COR-L47 (cell line): ENCODE data around the gene ELL3.
"Not testable (repeated sequence)": the region's sequence is repeated elsewhere in the genome, so short reads cannot be mapped to it uniquely, and the experiment has no call there.

ENCODE experiments used
- DNase-seq: peaks from one replicate; lab custom pipeline; 2025; lab: John Stamatoyannopoulos, UW

The ELL3 gene

GRCh38 chr15:43791993-43792760 lies 15.4 kb upstream of the ELL3 start, which contains the start of gene SERF2:
SERF2 (plus strand) TSS chr15:43792320; CDS start chr15:43792377, 57 bp downstream.
- peak; percentile 99 for DNase-seq

- no peak for DNase-seq
Observed at GRCh38 chr15:43789409-43789808, 12.6 kb upstream of the ELL3 start.

- no peak for DNase-seq
Observed at GRCh38 chr15:43779016-43779415, 2.2 kb upstream of the ELL3 start.

GRCh38 chr15:43777267-43777914 lies 625 bp upstream of the ELL3 start:
- peak; percentile 87 for DNase-seq

- no peak for DNase-seq
Observed at GRCh38 chr15:43776101-43776717, 557 bp downstream of the ELL3 start.

GRCh38 chr15:43775411-43775965 lies 1.3 kb downstream of the ELL3 start:
- peak; percentile 82 for DNase-seq

- no peak for DNase-seq
Observed at GRCh38 chr15:43774062-43774461, 2.7 kb downstream of the ELL3 start.

GRCh38 chr15:43772624-43773023 lies 4.1 kb downstream of the ELL3 start:
- DNase-seq = no peak

- no peak for DNase-seq
Observed at GRCh38 chr15:43771816-43772215, 5.0 kb downstream of the ELL3 start.

GRCh38 chr15:43769584-43770228 lies 7.1 kb downstream of the ELL3 start:
- DNase-seq = peak; percentile 28

- no peak for DNase-seq
Observed at GRCh38 chr15:43763819-43764446, 12.8 kb downstream of the ELL3 start.

GRCh38 chr15:43762824-43763223 lies 13.9 kb downstream of the ELL3 start:
- no peak for DNase-seq

- DNase-seq = no peak
Observed at GRCh38 chr15:43751885-43752284, 24.9 kb downstream of the ELL3 start.

- no peak for DNase-seq
Observed at GRCh38 chr15:43749690-43750345, 26.9 kb downstream of the ELL3 start.

- no peak for DNase-seq
Observed at GRCh38 chr15:43748376-43748775, 28.4 kb downstream of the ELL3 start.

GRCh38 chr15:43746903-43747309 lies 29.9 kb downstream of the ELL3 start:
- DNase-seq = peak; percentile 2

GRCh38 chr15:43746245-43746902 lies 30.4 kb downstream of the ELL3 start, which contains the start of gene PDIA3:
PDIA3 (plus strand) TSS chr15:43746438; CDS start chr15:43746540, 102 bp downstream.
- peak; percentile 78 for DNase-seq

- no peak for DNase-seq
Observed at GRCh38 chr15:43735416-43735815, 41.4 kb downstream of the ELL3 start.

- DNase-seq = not testable (repeated sequence)
Observed at GRCh38 chr15:43728053-43728725, 48.6 kb downstream of the ELL3 start.

- not testable (repeated sequence) for DNase-seq
Observed at GRCh38 chr15:43726306-43726705, 50.5 kb downstream of the ELL3 start.
